ENCODE data around the gene NAP1L1.

DNA sequence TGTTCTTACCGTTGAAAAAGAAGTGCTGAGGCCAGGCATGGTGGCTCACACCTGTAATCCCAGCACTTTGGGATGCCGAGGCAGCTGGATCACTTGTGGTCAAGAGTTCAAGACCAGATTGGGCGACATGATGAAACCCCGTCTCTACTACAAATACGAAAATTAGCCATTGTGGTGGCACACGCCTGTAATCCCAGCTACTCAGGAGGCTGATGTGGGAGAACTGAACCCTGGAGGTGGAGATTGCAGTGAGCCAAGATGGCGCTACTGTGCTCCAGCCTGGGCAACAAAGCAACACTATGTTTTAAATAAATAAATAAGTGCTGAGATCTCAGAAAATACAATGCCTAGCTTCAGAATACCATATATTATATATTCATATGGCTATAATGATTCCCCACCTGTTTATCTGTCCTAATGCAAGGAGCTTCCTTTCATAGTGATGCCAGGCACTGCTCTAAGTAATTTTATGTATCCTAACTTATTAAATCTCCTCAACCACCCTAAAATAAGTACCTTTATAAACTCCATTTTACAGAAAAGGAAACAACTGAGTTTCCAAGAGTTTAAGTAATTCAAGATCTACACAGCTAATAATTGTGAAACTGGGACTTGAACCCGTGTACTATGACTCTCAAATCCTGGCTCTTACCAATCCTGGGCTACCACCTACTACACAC lies 60.2 kb downstream of the NAP1L1 start:
- no peak for TF ChIP-seq CTCF (IDR thresholded peaks at IDR 0.05; ENCODE audit: low read depth, low read length)
- TF ChIP-seq POLR2A (IDR thresholded peaks at IDR 0.05; ENCODE audit: extremely low read depth, insufficient read length) = no peak
